Calu3 (cell line): ENCODE data around the gene KCNA10. TPM values are rescaled to one million over a fixed set of nuclear protein-coding genes. Genes with fewer than 3 reads are reported as not detected.

Source experiments
- BruUV-seq: library from RNA; stranded (reverse); fragments of 400-500 nt; replicated peaks from 2 replicates; lab custom pipeline; 2021; lab: Mats Ljungman, UMichigan
- CTCF ChIA-PET: fragments of 300-600 bp; sonication (Branson Sonifier 250); formaldehyde crosslinking; loops from one replicate; lab custom pipeline; 2022; ENCODE audit warnings: antibody characterized with exemption; lab: Charles Lee
- DNase-seq: peaks from one replicate; pipeline ENCODE4 v3.0.0; 2022
- H3K27ac Mint-ChIP-seq: one replicate; pipeline ENCODE4 v1.8.0; 2022; ENCODE audit warnings: mixed read lengths; ENCODE audit not compliant: unreplicated experiment
- H3K27me3 Mint-ChIP-seq: one replicate; pipeline ENCODE4 v1.8.0; 2022; ENCODE audit warnings: mixed read lengths; ENCODE audit not compliant: unreplicated experiment
- H3K36me3 Mint-ChIP-seq: one replicate; pipeline ENCODE4 v1.8.0; 2022; ENCODE audit warnings: mild to moderate bottlenecking, moderate library complexity, mixed read lengths; ENCODE audit not compliant: insufficient read depth, unreplicated experiment
- H3K4me1 Mint-ChIP-seq: one replicate; pipeline ENCODE4 v1.8.0; 2022; ENCODE audit warnings: mild to moderate bottlenecking, low read depth, mixed read lengths; ENCODE audit not compliant: unreplicated experiment
- H3K4me3 Mint-ChIP-seq: one replicate; pipeline ENCODE4 v1.8.0; 2022; ENCODE audit warnings: mild to moderate bottlenecking, low read depth, moderate library complexity, mixed read lengths; ENCODE audit not compliant: unreplicated experiment
- H3K9me3 Mint-ChIP-seq: one replicate; pipeline ENCODE4 v1.8.0; 2022; ENCODE audit warnings: low read depth, mixed read lengths; ENCODE audit not compliant: unreplicated experiment
- CTCF ChIP-seq: fragments of 200-600 bp; IDR thresholded peaks from one replicate; pipeline ENCODE4 v1.8.0; 2022; ENCODE audit warnings: antibody characterized with exemption; ENCODE audit not compliant: unreplicated experiment
- intact Hi-C: fragments of 100-400 bp; cut with micrococcal nuclease; formaldehyde crosslinking; loops from one replicate; pipeline ENCODE4 v1.10.0; 2022; ENCODE audit not compliant: unreplicated experiment
- total RNA-seq: library from RNA; stranded (reverse); gene quantifications from 2 replicates; pipeline ENCODE4 v1.2.3, GENCODE V29; 2022

KCNA10 gene
- total RNA-seq, 1 experiment from 2014 or later: not detected

GRCh38 chr1:110488867-110489266 is 30.1 kb downstream of the KCNA10 start:
- no TSS peak for BruUV-seq
- Mint-ChIP-seq H3K4me1 (peaks cover 11% of the 10 kb centered on the region), H3K4me3 (no peak overlapping the region), H3K27me3 (peaks cover 12% of the 10 kb centered on the region), H3K9me3 (no peaks in the 10 kb centered on the region), H3K27ac (no peak overlapping the region), H3K36me3 (no peaks in the 10 kb centered on the region)
- no peak for DNase-seq
- no peak for TF ChIP-seq CTCF
- intact Hi-C loops: no loop called here
- CTCF ChIA-PET: no interaction called here

- DNase-seq: no peak
- Mint-ChIP-seq H3K9me3 (no peaks in the 10 kb centered on the region), H3K4me3 (no peak overlapping the region), H3K27ac (peak overlapping the region; percentile 19), H3K27me3 (peaks cover 19% of the 10 kb centered on the region), H3K36me3 (no peaks in the 10 kb centered on the region), H3K4me1 (peaks cover 11% of the 10 kb centered on the region)
- intact Hi-C loops: no loop called here
- TF ChIP-seq CTCF: no peak
- CTCF ChIA-PET: interaction anchor here (0.8 kb wide), 1 partner anchor 24 kb away, joined by 4 read pairs; no protein-coding TSS in a partner anchor
- no TSS peak for BruUV-seq
Observed at GRCh38 chr1:110488161-110488560, 30.8 kb downstream of the KCNA10 start.

- BruUV-seq: no TSS peak
- no peaks in the 10 kb centered on the region for H3K36me3 Mint-ChIP-seq
- CTCF ChIA-PET: interaction anchor here (0.8 kb wide), 1 partner anchor 24 kb away, joined by 4 read pairs; no protein-coding TSS in a partner anchor
- H3K27ac Mint-ChIP-seq: peak overlapping the region; percentile 19
- H3K4me3 Mint-ChIP-seq: no peak overlapping the region
- H3K9me3 Mint-ChIP-seq: no peaks in the 10 kb centered on the region
- intact Hi-C loops: no loop called here
- DNase-seq: no peak
- H3K4me1 Mint-ChIP-seq: peaks cover 11% of the 10 kb centered on the region
- H3K27me3 Mint-ChIP-seq: peaks cover 24% of the 10 kb centered on the region
- no peak for TF ChIP-seq CTCF
Observed at GRCh38 chr1:110487726-110488125, 31.2 kb downstream of the KCNA10 start.

GRCh38 chr1:110485725-110486124 is 33.2 kb downstream of the KCNA10 start:
- Mint-ChIP-seq H3K4me1 (peaks cover 11% of the 10 kb centered on the region), H3K27ac (no peak overlapping the region), H3K27me3 (peaks cover 24% of the 10 kb centered on the region), H3K4me3 (no peak overlapping the region), H3K9me3 (no peaks in the 10 kb centered on the region), H3K36me3 (no peaks in the 10 kb centered on the region)
- CTCF ChIA-PET: no interaction called here
- DNase-seq: no peak
- intact Hi-C loops: no loop called here
- TF ChIP-seq CTCF: no peak
- no TSS peak for BruUV-seq
